SK-N-SH (cell line): ENCODE measurements around the gene SARDH.

Source experiments
- EP300 ChIP-seq, 2 experiments: IDR thresholded peaks; 2 replicates each; pipeline versions ENCODE4 v1.4.0 to v1.6.1; 2012; ENCODE audit warnings: borderline replicate concordance in 1 of 2, low read depth in 1 of 2, low read length in 1 of 2
- EZH2phosphoT487 ChIP-seq: fragments of 200-600 bp; sonication (generic); IDR thresholded peaks from 2 replicates; pipeline ENCODE4 v1.6.1; 2017; ENCODE audit warnings: low read depth, mixed run types, mild to moderate bottlenecking, antibody characterized with exemption, moderate library complexity, borderline replicate concordance
- RAD21 ChIP-seq: IDR thresholded peaks from 2 replicates; pipeline ENCODE4 v1.6.1; 2012; ENCODE audit warnings: mild to moderate bottlenecking, low read length
- RCOR1 ChIP-seq: fragments of 150-350 bp; IDR thresholded peaks from 2 replicates; pipeline ENCODE4 v1.6.1; 2017; ENCODE audit warnings: antibody characterized with exemption, low read length
- REST ChIP-seq: IDR thresholded peaks from 2 replicates; pipeline ENCODE4 v1.6.1; 2012; ENCODE audit warnings: mild to moderate bottlenecking, low read depth, low read length, moderate library complexity
- RXRA ChIP-seq: IDR thresholded peaks from 2 replicates; pipeline ENCODE4 v1.4.0; 2012; ENCODE audit warnings: low read depth, mild to moderate bottlenecking, borderline replicate concordance
- TAF1 ChIP-seq: IDR thresholded peaks from 2 replicates; pipeline ENCODE4 v1.6.1; 2012; ENCODE audit warnings: low read depth, mild to moderate bottlenecking, low read length, moderate library complexity, borderline replicate concordance
- TF ChIP-seq, protein P1 (sequence below): fragments of 200-600 bp; sonication (generic); IDR thresholded peaks from 2 replicates; pipeline ENCODE4 v1.6.1; 2017; ENCODE audit warnings: antibody characterized with exemption, mild to moderate bottlenecking, moderate library complexity
- TF ChIP-seq, protein P2 (sequence below): IDR thresholded peaks from 2 replicates; pipeline ENCODE4; 2012
- TF ChIP-seq, protein P3 (sequence below): IDR thresholded peaks from 2 replicates; pipeline ENCODE4 v1.4.0; 2012; ENCODE audit warnings: low read depth

GRCh38 chr9:133718563-133719315 is 19.4 kb downstream of the SARDH start:
- TF ChIP-seq, protein P1, sequence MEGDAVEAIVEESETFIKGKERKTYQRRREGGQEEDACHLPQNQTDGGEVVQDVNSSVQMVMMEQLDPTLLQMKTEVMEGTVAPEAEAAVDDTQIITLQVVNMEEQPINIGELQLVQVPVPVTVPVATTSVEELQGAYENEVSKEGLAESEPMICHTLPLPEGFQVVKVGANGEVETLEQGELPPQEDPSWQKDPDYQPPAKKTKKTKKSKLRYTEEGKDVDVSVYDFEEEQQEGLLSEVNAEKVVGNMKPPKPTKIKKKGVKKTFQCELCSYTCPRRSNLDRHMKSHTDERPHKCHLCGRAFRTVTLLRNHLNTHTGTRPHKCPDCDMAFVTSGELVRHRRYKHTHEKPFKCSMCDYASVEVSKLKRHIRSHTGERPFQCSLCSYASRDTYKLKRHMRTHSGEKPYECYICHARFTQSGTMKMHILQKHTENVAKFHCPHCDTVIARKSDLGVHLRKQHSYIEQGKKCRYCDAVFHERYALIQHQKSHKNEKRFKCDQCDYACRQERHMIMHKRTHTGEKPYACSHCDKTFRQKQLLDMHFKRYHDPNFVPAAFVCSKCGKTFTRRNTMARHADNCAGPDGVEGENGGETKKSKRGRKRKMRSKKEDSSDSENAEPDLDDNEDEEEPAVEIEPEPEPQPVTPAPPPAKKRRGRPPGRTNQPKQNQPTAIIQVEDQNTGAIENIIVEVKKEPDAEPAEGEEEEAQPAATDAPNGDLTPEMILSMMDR: no peak
- no peak for TF ChIP-seq REST
- no peak for TF ChIP-seq RAD21
- TF ChIP-seq RCOR1: no peak
- no peak for TF ChIP-seq EZH2phosphoT487
- TF ChIP-seq, protein P2, sequence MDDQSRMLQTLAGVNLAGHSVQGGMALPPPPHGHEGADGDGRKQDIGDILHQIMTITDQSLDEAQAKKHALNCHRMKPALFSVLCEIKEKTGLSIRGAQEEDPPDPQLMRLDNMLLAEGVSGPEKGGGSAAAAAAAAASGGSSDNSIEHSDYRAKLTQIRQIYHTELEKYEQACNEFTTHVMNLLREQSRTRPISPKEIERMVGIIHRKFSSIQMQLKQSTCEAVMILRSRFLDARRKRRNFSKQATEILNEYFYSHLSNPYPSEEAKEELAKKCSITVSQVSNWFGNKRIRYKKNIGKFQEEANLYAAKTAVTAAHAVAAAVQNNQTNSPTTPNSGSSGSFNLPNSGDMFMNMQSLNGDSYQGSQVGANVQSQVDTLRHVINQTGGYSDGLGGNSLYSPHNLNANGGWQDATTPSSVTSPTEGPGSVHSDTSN: no peak
- no peak for TF ChIP-seq TAF1
- TF ChIP-seq RXRA: no peak
- TF ChIP-seq EP300 (IDR thresholded peaks at IDR 0.05; ENCODE audit: borderline replicate concordance in 1 of 2, low read depth in 1 of 2, low read length in 1 of 2): no peak
- TF ChIP-seq, protein P3, sequence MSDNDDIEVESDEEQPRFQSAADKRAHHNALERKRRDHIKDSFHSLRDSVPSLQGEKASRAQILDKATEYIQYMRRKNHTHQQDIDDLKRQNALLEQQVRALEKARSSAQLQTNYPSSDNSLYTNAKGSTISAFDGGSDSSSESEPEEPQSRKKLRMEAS: no peak
